Upper lobe of right lung (tissue), 1 donor: ENCODE measurements around the gene MAEL. TPM values are rescaled to one million over a fixed set of nuclear protein-coding genes. Genes with fewer than 3 reads are reported as not detected.

Experiments used
- ATAC-seq: fragments of 200-7000 bp; cut with Tn5 transposase; one replicate; pipeline ENCODE4 v1.9.1; 2020; ENCODE audit warnings: mild to moderate bottlenecking, moderate library complexity
- DNase-seq: peaks from one replicate; pipeline ENCODE4 v3.0.0-alpha.2; 2020
- H3K27ac ChIP-seq: fragments of 200-600 bp; one replicate; pipeline ENCODE4 v1.8.0; 2022
- H3K27me3 ChIP-seq: fragments of 200-600 bp; one replicate; pipeline ENCODE4 v1.8.0; 2022; ENCODE audit warnings: mild to moderate bottlenecking
- H3K36me3 ChIP-seq: fragments of 200-600 bp; one replicate; pipeline ENCODE4 v1.8.0; 2022
- H3K4me1 ChIP-seq: fragments of 200-600 bp; one replicate; pipeline ENCODE4 v1.8.0; 2022
- H3K4me3 ChIP-seq: fragments of 200-600 bp; one replicate; pipeline ENCODE4 v1.8.0; 2022; ENCODE audit warnings: mild to moderate bottlenecking
- H3K9me3 ChIP-seq: fragments of 200-600 bp; one replicate; pipeline ENCODE4 v1.8.0; 2022
- CTCF ChIP-seq: fragments of 200-600 bp; IDR thresholded peaks from one replicate; pipeline ENCODE4 v1.8.0; 2022; ENCODE audit warnings: antibody characterized with exemption
- intact Hi-C: fragments of 100-400 bp; cut with DNase I; formaldehyde crosslinking; loops from one replicate; pipeline ENCODE4 v1.11.0; 2022
- total RNA-seq: library from RNA; stranded (reverse); fragmentation: NEBNext Ultra II Directional; extraction: Animal tissue kit (Norgen Biotek cat#: 25700); gene quantifications from one replicate; pipeline ENCODE4 v1.2.1, GENCODE V29; 2021
- donor health status: DM: no; HTN: yes; CAD: no; lungs with severe emphysema.

The MAEL gene
- total RNA-seq, 1 donor from 2014 or later, result not detected

GRCh38 chr1:167059045-167059808 lies 70.1 kb downstream of the MAEL start:
- ATAC-seq (peak; percentile 83), DNase-seq (peak; percentile 78)
- no peak overlapping the region for H3K4me3 ChIP-seq
- no peaks in the 10 kb centered on the region for H3K9me3 ChIP-seq
- peaks cover 8% of the 10 kb centered on the region for H3K27me3 ChIP-seq
- intact Hi-C loops, result no loop called here
- H3K36me3 ChIP-seq, result no peaks in the 10 kb centered on the region
- H3K4me1 ChIP-seq, result no peaks in the 10 kb centered on the region
- peak; percentile 96 for TF ChIP-seq CTCF
- H3K27ac ChIP-seq, result no peak overlapping the region

- DNase-seq (no peak), ATAC-seq (no peak)
- no peaks in the 10 kb centered on the region for H3K36me3 ChIP-seq
- no peaks in the 10 kb centered on the region for H3K4me1 ChIP-seq
- no peak for TF ChIP-seq CTCF
- H3K27ac ChIP-seq, result no peak overlapping the region
- H3K9me3 ChIP-seq, result no peaks in the 10 kb centered on the region
- intact Hi-C loops, result loop anchor here (10.0 kb wide), 2 partner anchors 155 to 385 kb away; no protein-coding TSS in a partner anchor
- H3K27me3 ChIP-seq, result peaks cover 8% of the 10 kb centered on the region
- H3K4me3 ChIP-seq, result no peak overlapping the region
These were observed 70.7 kb downstream of the MAEL start for GRCh38 chr1:167059809-167060107.

DNA sequence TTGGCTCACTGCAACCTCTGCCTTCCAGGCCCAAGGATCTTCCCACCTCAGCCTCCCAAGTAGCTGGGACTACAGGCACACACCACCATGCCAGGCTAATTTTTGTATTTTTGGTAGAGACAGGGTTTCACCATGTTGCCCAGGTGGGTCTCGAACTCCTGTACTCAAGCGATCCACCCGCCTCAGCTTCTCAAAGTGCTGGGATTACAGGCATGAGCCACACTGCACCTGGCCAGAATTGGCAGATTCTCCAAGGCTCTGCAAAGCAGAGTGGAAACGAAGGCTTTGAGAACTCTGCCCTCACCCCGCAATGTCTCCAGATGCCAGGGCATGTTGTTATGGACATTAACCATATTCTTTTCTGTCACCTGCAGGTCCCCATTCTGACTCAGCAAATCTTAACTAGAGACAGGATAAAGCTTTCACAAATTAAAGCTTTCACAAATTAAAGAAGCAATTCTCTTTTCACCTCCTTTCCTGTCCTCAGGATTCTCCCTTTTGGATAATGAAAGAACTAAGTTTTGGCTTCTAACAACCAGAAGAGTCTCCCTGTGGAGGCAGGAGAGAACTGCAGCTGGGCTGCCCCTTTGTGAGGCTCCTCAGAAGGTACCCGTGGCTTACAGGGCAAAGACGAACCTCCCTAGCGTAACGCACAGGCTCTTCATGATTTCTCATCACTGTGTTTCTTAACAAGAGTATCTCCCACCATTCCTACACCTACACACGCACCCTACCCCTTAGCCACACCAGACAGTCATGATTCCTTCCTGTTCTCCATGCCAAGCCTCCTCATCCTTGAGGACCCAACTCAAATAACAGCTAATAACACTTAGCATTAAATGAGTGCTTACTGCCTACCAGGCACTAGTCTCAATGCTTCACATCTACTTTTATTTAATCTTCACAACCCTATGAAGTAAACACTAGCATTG lies 71.3 kb downstream of the MAEL start:
- intact Hi-C loops, result loop anchor here (10.0 kb wide), 2 partner anchors 156 to 384 kb away; no protein-coding TSS in a partner anchor
- no peaks in the 10 kb centered on the region for H3K4me1 ChIP-seq
- H3K4me3 ChIP-seq, result no peak overlapping the region
- DNase-seq, result no peak
- H3K27ac ChIP-seq, result no peak overlapping the region
- TF ChIP-seq CTCF, result no peak
- no peaks in the 10 kb centered on the region for H3K36me3 ChIP-seq
- H3K27me3 ChIP-seq, result peaks cover 8% of the 10 kb centered on the region
- no peak for ATAC-seq
- no peaks in the 10 kb centered on the region for H3K9me3 ChIP-seq

DNA sequence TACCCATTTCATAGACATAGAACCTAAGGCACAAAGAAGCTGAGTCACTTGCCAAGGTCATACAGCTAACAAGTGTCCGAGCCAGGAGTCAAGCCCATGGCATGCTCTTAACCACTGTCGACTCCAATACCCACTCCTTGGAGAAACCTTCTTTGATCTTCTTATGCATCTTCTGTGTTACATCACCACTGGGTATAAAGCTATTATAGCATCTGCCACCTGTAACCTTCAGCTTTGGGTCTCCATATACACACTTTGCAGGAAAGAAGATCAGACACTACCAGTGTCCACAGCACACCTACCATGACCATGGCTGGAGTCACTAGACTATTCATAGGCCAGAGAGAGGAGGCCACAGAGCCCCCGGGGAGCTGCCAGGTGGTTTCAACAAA lies 72.0 kb downstream of the MAEL start:
- Histone ChIP-seq H3K9me3 (no peaks in the 10 kb centered on the region), H3K4me3 (no peak overlapping the region), H3K4me1 (no peaks in the 10 kb centered on the region), H3K27me3 (peaks cover 8% of the 10 kb centered on the region), H3K27ac (no peak overlapping the region), H3K36me3 (no peaks in the 10 kb centered on the region)
- intact Hi-C loops, result loop anchor here (10.0 kb wide), 2 partner anchors 156 to 384 kb away; no protein-coding TSS in a partner anchor
- ATAC-seq, result no peak
- DNase-seq, result no peak
- no peak for TF ChIP-seq CTCF

DNA sequence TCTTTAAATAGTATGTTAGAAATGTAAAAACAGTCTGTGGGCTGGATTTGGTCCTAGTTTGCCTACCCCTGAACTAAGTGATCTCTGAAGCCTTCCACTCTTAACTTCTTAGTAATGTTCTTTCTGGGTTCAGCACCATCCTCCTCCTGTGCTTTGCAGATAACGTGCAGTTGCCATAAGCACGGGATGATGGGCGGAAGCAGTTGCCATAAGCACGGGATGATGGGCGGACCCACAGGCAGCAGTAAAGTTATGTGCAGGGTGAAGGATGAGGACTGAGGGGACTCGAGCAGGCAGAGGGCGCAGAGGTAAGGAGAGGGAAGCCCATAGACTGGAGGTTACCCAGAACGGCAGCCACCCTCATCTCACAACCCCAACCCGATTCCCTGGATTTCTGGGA lies 75.5 kb downstream of the MAEL start:
- DNase-seq, result no peak
- H3K27ac ChIP-seq, result no peak overlapping the region
- intact Hi-C loops, result loop anchor here (10.0 kb wide), 2 partner anchors 160 to 380 kb away; no protein-coding TSS in a partner anchor
- H3K4me1 ChIP-seq, result no peaks in the 10 kb centered on the region
- no peaks in the 10 kb centered on the region for H3K9me3 ChIP-seq
- ATAC-seq, result no peak
- no peaks in the 10 kb centered on the region for H3K36me3 ChIP-seq
- no peak overlapping the region for H3K4me3 ChIP-seq
- H3K27me3 ChIP-seq, result peaks cover 7% of the 10 kb centered on the region
- TF ChIP-seq CTCF, result no peak
